Neural cell (in vitro differentiated cells): Measurements from ENCODE around the gene MEGF11. TPM values are rescaled to one million over a fixed set of nuclear protein-coding genes. Genes with fewer than 3 reads are reported as not detected.

Source experiments
- H2AFZ ChIP-seq: fragments of 200-600, 300-800 bp; sonication (generic), shearing (Covaris generic); 2 replicates; pipeline ENCODE4 v1.6.0; 2014; ENCODE audit warnings: low read depth, mild to moderate bottlenecking, antibody characterized with exemption, low read length, moderate library complexity
- H3F3A ChIP-seq: fragments of 200-600 bp; shearing (Covaris generic); 2 replicates; pipeline ENCODE4 v1.6.1; 2016; ENCODE audit warnings: mild to moderate bottlenecking, moderate library complexity, mixed read lengths, antibody characterized with exemption, low read length; ENCODE audit not compliant: insufficient read depth, poor library complexity, severe bottlenecking
- H3K27ac ChIP-seq: fragments of 200-600, 300-800 bp; sonication (generic), shearing (Covaris generic); 2 replicates; pipeline ENCODE4 v1.5.1; 2014; ENCODE audit warnings: mild to moderate bottlenecking, low read length, moderate library complexity
- H3K27me3 ChIP-seq: fragments of 300-800, 200-600 bp; sonication (generic), shearing (Covaris generic); 2 replicates; pipeline ENCODE4 v1.6.0; 2014; ENCODE audit warnings: mild to moderate bottlenecking, low read depth, low read length, moderate library complexity; ENCODE audit not compliant: insufficient read depth
- H3K36me3 ChIP-seq: fragments of 300-800, 200-600 bp; sonication (generic), shearing (Covaris generic); 2 replicates; pipeline ENCODE4 v1.5.1; 2014; ENCODE audit warnings: mild to moderate bottlenecking, antibody characterized with exemption, low read length, moderate library complexity; ENCODE audit not compliant: insufficient read depth
- H3K4me2 ChIP-seq: fragments of 300-800, 200-600 bp; sonication (generic), shearing (Covaris generic); 2 replicates; pipeline ENCODE4 v1.6.0; 2014; ENCODE audit warnings: mild to moderate bottlenecking, low read length
- H3K4me3 ChIP-seq: fragments of 300-800, 200-600 bp; sonication (generic), shearing (Covaris generic); 2 replicates; pipeline ENCODE4 v1.5.1; 2014; ENCODE audit warnings: mild to moderate bottlenecking, low read length, moderate library complexity
- H3K79me2 ChIP-seq: fragments of 200-600 bp; shearing (Covaris generic); replicated peaks from 2 replicates; pipeline ENCODE4 v1.6.0; 2014; ENCODE audit warnings: mild to moderate bottlenecking, low read length, moderate library complexity; ENCODE audit not compliant: insufficient read depth
- H3K9ac ChIP-seq: fragments of 300-800, 200-600 bp; sonication (generic), shearing (Covaris generic); 2 replicates; pipeline ENCODE4 v1.6.1; 2016; ENCODE audit warnings: mild to moderate bottlenecking, low read length, mixed read lengths
- H3K9me2 ChIP-seq: fragments of 200-600 bp; shearing (Covaris generic); 2 replicates; pipeline ENCODE4 v1.6.1; 2016; ENCODE audit warnings: mild to moderate bottlenecking, low read length, mixed read lengths; ENCODE audit not compliant: insufficient read depth
- H3K9me3 ChIP-seq: fragments of 200-600, 300-800 bp; sonication (generic), shearing (Covaris generic); 2 replicates; pipeline ENCODE4 v1.6.1; 2016; ENCODE audit warnings: mild to moderate bottlenecking, mixed run types, low read length, moderate library complexity, mixed read lengths
- H4K20me1 ChIP-seq: fragments of 200-600 bp; shearing (Covaris generic); 2 replicates; pipeline ENCODE4 v1.6.1; 2016; ENCODE audit warnings: mild to moderate bottlenecking, mixed run types; ENCODE audit not compliant: insufficient read depth
- CTCF ChIP-seq: fragments of 450-650 bp; IDR thresholded peaks from 2 replicates; pipeline ENCODE4 v1.5.1; 2014; ENCODE audit warnings: antibody characterized with exemption, mild to moderate bottlenecking, moderate library complexity; ENCODE audit not compliant: poor library complexity, severe bottlenecking
- EP300 ChIP-seq: fragments of 450-650 bp; conservative IDR thresholded peaks from 2 replicates; pipeline ENCODE4 v1.6.1; 2014; ENCODE audit warnings: antibody characterized with exemption, mild to moderate bottlenecking, moderate library complexity; ENCODE audit not compliant: poor library complexity, severe bottlenecking
- EZH2 ChIP-seq: fragments of 200-600, 300-800 bp; shearing (Covaris generic), sonication (generic); IDR thresholded peaks from 2 replicates; pipeline ENCODE4 v1.6.1; 2014; ENCODE audit warnings: antibody characterized with exemption, low read length, borderline replicate concordance, mild to moderate bottlenecking; ENCODE audit not compliant: insufficient read depth, poor library complexity, severe bottlenecking
- MXI1 ChIP-seq: fragments of 450-650 bp; conservative IDR thresholded peaks from 2 replicates; pipeline ENCODE4 v1.6.1; 2014; ENCODE audit warnings: antibody characterized with exemption, mild to moderate bottlenecking; ENCODE audit not compliant: poor library complexity, severe bottlenecking
- POLR2AphosphoS5 ChIP-seq: IDR thresholded peaks from 2 replicates; pipeline ENCODE4 v1.6.1; 2012
- RAD21 ChIP-seq: fragments of 450-650 bp; conservative IDR thresholded peaks from 2 replicates; pipeline ENCODE4 v1.6.1; 2014; ENCODE audit warnings: antibody characterized with exemption, mild to moderate bottlenecking, moderate library complexity
- REST ChIP-seq: IDR thresholded peaks from 2 replicates; pipeline ENCODE4 v1.6.1; 2012; ENCODE audit warnings: borderline replicate concordance
- SMC3 ChIP-seq: fragments of 450-650 bp; conservative IDR thresholded peaks from 2 replicates; pipeline ENCODE4 v1.6.1; 2014; ENCODE audit warnings: antibody characterized with exemption, mild to moderate bottlenecking, moderate library complexity; ENCODE audit not compliant: poor library complexity
- TAF1 ChIP-seq: IDR thresholded peaks from 2 replicates; pipeline ENCODE4 v1.6.1; 2012; ENCODE audit warnings: low read depth
- polyA plus RNA-seq: library from polyadenylated mRNA; depleted of rRNA; stranded (reverse); fragments of >200 nt; gene quantifications from 2 replicates; pipeline ENCODE4 v1.2.3, GENCODE V29; 2014

Gene MEGF11
- polyA plus RNA-seq, 1 donor from 2014 or later, result 0.64 TPM

GRCh38 chr15:66152650-66153049 is 100.9 kb downstream of the MEGF11 start:
- Histone ChIP-seq H4K20me1 (no peaks in the 10 kb centered on the region), H3K79me2 (no peaks in the 10 kb centered on the region), H3F3A (no peaks in the 10 kb centered on the region), H3K9ac (no peak overlapping the region), H3K4me2 (no peak overlapping the region), H3K9me3 (no peaks in the 10 kb centered on the region), H3K36me3 (no peaks in the 10 kb centered on the region), H2AFZ (no peak overlapping the region), H3K27me3 (no peaks in the 10 kb centered on the region), H3K9me2 (no peaks in the 10 kb centered on the region), H3K27ac (no peak overlapping the region), H3K4me3 (no peak overlapping the region)
- TF ChIP-seq TAF1 (no peak), POLR2AphosphoS5 (no peak), REST (no peak)

- H4K20me1 ChIP-seq, result no peaks in the 10 kb centered on the region
- H3K27me3 ChIP-seq, result no peaks in the 10 kb centered on the region
- H3K9me3 ChIP-seq, result no peaks in the 10 kb centered on the region
Measured at GRCh38 chr15:66151809-66152208, 101.7 kb downstream of the MEGF11 start.

More at GRCh38 chr15:66151809-66152208, 101.7 kb downstream of the MEGF11 start:
- Histone ChIP-seq H3K4me2 (no peak overlapping the region), H3K9ac (no peak overlapping the region), H3F3A (no peaks in the 10 kb centered on the region), H3K79me2 (no peaks in the 10 kb centered on the region), H3K4me3 (no peak overlapping the region), H2AFZ (no peak overlapping the region), H3K9me2 (no peaks in the 10 kb centered on the region), H3K27ac (no peak overlapping the region), H3K36me3 (no peaks in the 10 kb centered on the region)
- TF ChIP-seq REST (no peak), TAF1 (no peak), RAD21 (no peak), POLR2AphosphoS5 (no peak), MXI1 (no peak), CTCF (no peak), EP300 (no peak), SMC3 (no peak), EZH2 (no peak)
